DND-41 (cell line): ENCODE measurements around the gene PLD3.

Experiments
- EZH2 ChIP-seq: IDR thresholded peaks from 3 replicates; pipeline ENCODE4 v1.6.1; 2012; ENCODE audit warnings: borderline replicate concordance, low read depth, mild to moderate bottlenecking, moderate library complexity, low read length, inconsistent platforms; ENCODE audit not compliant: severe bottlenecking
- TF ChIP-seq, protein P1 (sequence below): IDR thresholded peaks from 2 replicates; pipeline ENCODE4 v1.5.1; 2012; ENCODE audit warnings: borderline replicate concordance, low read length, moderate library complexity, mild to moderate bottlenecking; ENCODE audit not compliant: poor library complexity, severe bottlenecking; ENCODE audit errors: extremely low read depth

DNA sequence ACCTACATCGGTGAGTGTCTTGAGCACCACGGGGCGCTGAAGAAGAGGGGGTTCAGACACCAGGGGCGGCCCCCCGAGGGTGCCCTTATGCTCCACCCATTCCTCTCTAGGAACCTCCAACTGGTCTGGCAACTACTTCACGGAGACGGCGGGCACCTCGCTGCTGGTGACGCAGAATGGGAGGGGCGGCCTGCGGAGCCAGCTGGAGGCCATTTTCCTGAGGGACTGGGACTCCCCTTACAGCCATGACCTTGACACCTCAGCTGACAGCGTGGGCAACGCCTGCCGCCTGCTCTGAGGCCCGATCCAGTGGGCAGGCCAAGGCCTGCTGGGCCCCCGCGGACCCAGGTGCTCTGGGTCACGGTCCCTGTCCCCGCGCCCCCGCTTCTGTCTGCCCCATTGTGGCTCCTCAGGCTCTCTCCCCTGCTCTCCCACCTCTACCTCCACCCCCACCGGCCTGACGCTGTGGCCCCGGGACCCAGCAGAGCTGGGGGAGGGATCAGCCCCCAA, 29.4 kb downstream of the PLD3 start:
- TF ChIP-seq, protein P1, sequence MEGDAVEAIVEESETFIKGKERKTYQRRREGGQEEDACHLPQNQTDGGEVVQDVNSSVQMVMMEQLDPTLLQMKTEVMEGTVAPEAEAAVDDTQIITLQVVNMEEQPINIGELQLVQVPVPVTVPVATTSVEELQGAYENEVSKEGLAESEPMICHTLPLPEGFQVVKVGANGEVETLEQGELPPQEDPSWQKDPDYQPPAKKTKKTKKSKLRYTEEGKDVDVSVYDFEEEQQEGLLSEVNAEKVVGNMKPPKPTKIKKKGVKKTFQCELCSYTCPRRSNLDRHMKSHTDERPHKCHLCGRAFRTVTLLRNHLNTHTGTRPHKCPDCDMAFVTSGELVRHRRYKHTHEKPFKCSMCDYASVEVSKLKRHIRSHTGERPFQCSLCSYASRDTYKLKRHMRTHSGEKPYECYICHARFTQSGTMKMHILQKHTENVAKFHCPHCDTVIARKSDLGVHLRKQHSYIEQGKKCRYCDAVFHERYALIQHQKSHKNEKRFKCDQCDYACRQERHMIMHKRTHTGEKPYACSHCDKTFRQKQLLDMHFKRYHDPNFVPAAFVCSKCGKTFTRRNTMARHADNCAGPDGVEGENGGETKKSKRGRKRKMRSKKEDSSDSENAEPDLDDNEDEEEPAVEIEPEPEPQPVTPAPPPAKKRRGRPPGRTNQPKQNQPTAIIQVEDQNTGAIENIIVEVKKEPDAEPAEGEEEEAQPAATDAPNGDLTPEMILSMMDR = no peak
- TF ChIP-seq EZH2 = no peak
